IMR-90 (cell line): ENCODE measurements around the gene ZNF181. TPM values are rescaled to one million over a fixed set of nuclear protein-coding genes. Genes with fewer than 3 reads are reported as not detected.

Experiments used
- ATAC-seq: fragments of 200-7000 bp; cut with Tn5 transposase; 2 replicates; pipeline ENCODE4 v1.9.1; 2020; ENCODE audit warnings: low read depth, mild to moderate bottlenecking, moderate library complexity
- BruUV-seq: library from RNA; stranded (reverse); fragments of 400-500 nt; replicated peaks from 2 replicates; lab custom pipeline; 2021; lab: Mats Ljungman, UMichigan
- CTCF ChIA-PET: fragments of 300-600 bp; formaldehyde crosslinking; extraction: SDS; loops from one replicate; lab custom pipeline; 2021; ENCODE audit warnings: antibody characterized with exemption; lab: Yijun Ruan, JAX
- POLR2A ChIA-PET: fragments of 300-600 bp; sonication (Branson Sonifier 250); formaldehyde crosslinking; loops from one replicate; lab custom pipeline; 2022; ENCODE audit warnings: antibody characterized with exemption; ENCODE audit not compliant: unreplicated experiment; lab: Charles Lee
- DNase-seq: peaks from one replicate; pipeline ENCODE4 v3.0.0; 2013
- H2AFZ ChIP-seq: replicated peaks from 2 replicates; pipeline ENCODE3; 2013; ENCODE audit warnings: low read length, mild to moderate bottlenecking; ENCODE audit not compliant: poor library complexity
- H2AK5ac ChIP-seq: 2 replicates; pipeline ENCODE4 v1.6.1; 2013; ENCODE audit warnings: low read depth, low read length, inconsistent platforms
- H2AK9ac ChIP-seq: replicated peaks from 2 replicates; pipeline ENCODE3; 2013; ENCODE audit warnings: mild to moderate bottlenecking, low read depth, low read length, moderate library complexity; ENCODE audit not compliant: poor library complexity
- H2BK120ac ChIP-seq: 2 replicates; pipeline ENCODE4 v1.6.1; 2013; ENCODE audit warnings: low read depth, low read length, inconsistent platforms
- H2BK15ac ChIP-seq: 3 replicates; pipeline ENCODE4 v1.6.1; 2013; ENCODE audit warnings: low read depth, low read length, inconsistent platforms
- H2BK20ac ChIP-seq: 2 replicates; pipeline ENCODE4 v1.6.1; 2013; ENCODE audit warnings: low read depth, mild to moderate bottlenecking, inconsistent platforms, low read length, moderate library complexity
- H2BK5ac ChIP-seq: 2 replicates; pipeline ENCODE4 v1.6.1; 2013; ENCODE audit warnings: mild to moderate bottlenecking, low read depth, low read length, inconsistent platforms; ENCODE audit not compliant: poor library complexity, severe bottlenecking
- H3K14ac ChIP-seq: replicated peaks from 2 replicates; pipeline ENCODE4 v1.6.1; 2013; ENCODE audit warnings: low read depth, low read length, inconsistent platforms
- H3K18ac ChIP-seq: 2 replicates; pipeline ENCODE4 v1.6.1; 2013; ENCODE audit warnings: low read depth, low read length, control low read depth
- H3K23ac ChIP-seq: 2 replicates; pipeline ENCODE4 v1.6.1; 2013; ENCODE audit warnings: low read depth, low read length, inconsistent platforms
- H3K27ac ChIP-seq: 2 replicates; pipeline ENCODE4 v1.5.1; 2013; ENCODE audit warnings: mild to moderate bottlenecking, control low read depth, low read length; ENCODE audit not compliant: insufficient read depth
- H3K27me3 ChIP-seq: 2 replicates; pipeline ENCODE4 v1.6.1; 2013; ENCODE audit warnings: low read length; ENCODE audit not compliant: control insufficient read depth, insufficient read depth
- H3K36me3 ChIP-seq: 2 replicates; pipeline ENCODE4 v1.6.1; 2013; ENCODE audit warnings: low read length, mixed read lengths; ENCODE audit not compliant: control insufficient read depth, insufficient read depth
- H3K4ac ChIP-seq: 2 replicates; pipeline ENCODE4 v1.6.1; 2013; ENCODE audit warnings: low read depth, low read length, inconsistent platforms
- H3K4me1 ChIP-seq: 2 replicates; pipeline ENCODE4 v1.6.1; 2013; ENCODE audit warnings: low read length, mixed read lengths; ENCODE audit not compliant: control insufficient read depth, insufficient read depth
- H3K4me2 ChIP-seq: 2 replicates; pipeline ENCODE4 v1.6.1; 2013; ENCODE audit warnings: low read depth, mild to moderate bottlenecking, control low read depth, low read length, moderate library complexity
- H3K4me3 ChIP-seq: 2 replicates; pipeline ENCODE4 v1.5.1; 2013; ENCODE audit warnings: low read depth, mild to moderate bottlenecking, control low read depth, low read length, moderate library complexity; ENCODE audit not compliant: insufficient read depth
- H3K56ac ChIP-seq: 2 replicates; pipeline ENCODE4 v1.6.1; 2013; ENCODE audit warnings: low read length, inconsistent platforms; ENCODE audit not compliant: insufficient read depth; ENCODE audit errors: extremely low read depth
- H3K79me1 ChIP-seq, 2 experiments: 2 replicates each; pipeline ENCODE4 v1.6.1; 2013; ENCODE audit warnings: low read length in 2 of 2, inconsistent platforms in 1 of 2, low read depth in 1 of 2
- H3K9ac ChIP-seq: 2 replicates; pipeline ENCODE4 v1.6.1; 2013; ENCODE audit warnings: low read depth, low read length, control low read depth
- H3K9me1 ChIP-seq: 2 replicates; pipeline ENCODE4 v1.6.1; 2013; ENCODE audit warnings: low read length, inconsistent platforms; ENCODE audit not compliant: insufficient read depth
- H3K9me3 ChIP-seq: 2 replicates; pipeline ENCODE4 v1.6.1; 2013; ENCODE audit warnings: low read length; ENCODE audit not compliant: control insufficient read depth, insufficient read depth
- H4K20me1 ChIP-seq: 2 replicates; pipeline ENCODE4 v1.6.1; 2013; ENCODE audit warnings: low read length, inconsistent platforms; ENCODE audit not compliant: insufficient read depth
- H4K5ac ChIP-seq: 2 replicates; pipeline ENCODE4 v1.6.1; 2013; ENCODE audit warnings: mild to moderate bottlenecking, low read depth, low read length, control low read depth
- H4K8ac ChIP-seq, 2 experiments: 2 replicates each; pipeline ENCODE4 v1.6.1; 2013; ENCODE audit warnings: low read depth in 2 of 2, low read length in 2 of 2, control low read depth in 1 of 2, inconsistent platforms in 1 of 2
- H4K91ac ChIP-seq: 2 replicates; pipeline ENCODE4 v1.6.1; 2013; ENCODE audit warnings: low read depth, low read length, inconsistent platforms; ENCODE audit not compliant: insufficient read depth
- BHLHE40 ChIP-seq: fragments of 150-350 bp; IDR thresholded peaks from 2 replicates; pipeline ENCODE4 v1.6.1; 2016; ENCODE audit warnings: mild to moderate bottlenecking, low read depth, low read length
- CEBPB ChIP-seq: IDR thresholded peaks from 2 replicates; pipeline ENCODE4 v1.6.1; 2012; ENCODE audit warnings: low read depth, low read length, improper control_type of control experiment
- CHD1 ChIP-seq: IDR thresholded peaks from 2 replicates; pipeline ENCODE4 v1.6.1; 2012; ENCODE audit warnings: low read depth, low read length, improper control_type of control experiment
- ELK1 ChIP-seq: fragments of 150-350 bp; IDR thresholded peaks from 2 replicates; pipeline ENCODE4 v1.6.1; 2016; ENCODE audit warnings: low read depth, mild to moderate bottlenecking, low read length, moderate library complexity, borderline replicate concordance
- FOS ChIP-seq: fragments of 150-350 bp; IDR thresholded peaks from 2 replicates; pipeline ENCODE4 v1.6.1; 2016; ENCODE audit warnings: low read depth, low read length
- MAZ ChIP-seq: IDR thresholded peaks from 2 replicates; pipeline ENCODE4 v1.6.1; 2012; ENCODE audit warnings: low read depth, mild to moderate bottlenecking, low read length, improper control_type of control experiment, moderate library complexity, borderline replicate concordance
- MXI1 ChIP-seq: IDR thresholded peaks from 2 replicates; pipeline ENCODE4 v1.6.1; 2012; ENCODE audit warnings: low read depth, mild to moderate bottlenecking, low read length, moderate library complexity, borderline replicate concordance
- NFE2L2 ChIP-seq: fragments of 150-350 bp; IDR thresholded peaks from 2 replicates; pipeline ENCODE4 v1.6.1; 2016; ENCODE audit warnings: low read depth, mild to moderate bottlenecking, low read length
- POLR2A ChIP-seq: IDR thresholded peaks from 2 replicates; pipeline ENCODE4 v1.6.1; 2012; ENCODE audit warnings: mild to moderate bottlenecking, low read depth, low read length
- RAD21 ChIP-seq: IDR thresholded peaks from 2 replicates; pipeline ENCODE4 v1.6.1; 2012; ENCODE audit warnings: low read length, improper control_type of control experiment
- RCOR1 ChIP-seq: IDR thresholded peaks from 2 replicates; pipeline ENCODE4 v1.6.1; 2012; ENCODE audit warnings: mild to moderate bottlenecking, low read length, improper control_type of control experiment; ENCODE audit not compliant: insufficient replicate concordance
- SMC3 ChIP-seq: fragments of 150-350 bp; IDR thresholded peaks from 2 replicates; pipeline ENCODE4 v1.6.1; 2016; ENCODE audit warnings: low read depth, mild to moderate bottlenecking, antibody characterized with exemption, low read length, moderate library complexity
- USF2 ChIP-seq: fragments of 150-350 bp; IDR thresholded peaks from 2 replicates; pipeline ENCODE4 v1.6.1; 2017; ENCODE audit warnings: mild to moderate bottlenecking, antibody characterized with exemption, low read length, low read depth
- WGBS, 2 experiments: methylation state at CpG; one replicate each; pipeline versions ENCODE4 v1.1.5 to v1.1.7; 2013; ENCODE audit warnings: missing lambda C conversion rate in 2 of 2; ENCODE audit not compliant: insufficient read length in 1 of 2; ENCODE audit errors: extremely low coverage in 2 of 2; 5-methylcytosine and 5-hydroxymethylcytosine counted together
- dilution Hi-C: fragments of 300-500 bp; cut with HindIII; formaldehyde crosslinking; loops from one replicate; pipeline ENCODE4 v1.14.3; 2018; ENCODE audit warnings: low sequenced_read_pairs; ENCODE audit not compliant: unreplicated experiment
- in situ Hi-C: fragments of 300-500 bp; cut with MboI; formaldehyde crosslinking; loops from 3 replicates; pipeline ENCODE4 v1.14.3; 2019; ENCODE audit warnings: low sequenced_read_pairs, inconsistent platforms, mixed read lengths
- intact Hi-C: fragments of 100-400 bp; cut with micrococcal nuclease; formaldehyde crosslinking; loops from 2 replicates; pipeline ENCODE4 v1.10.0; 2022
- polyA plus RNA-seq, 3 experiments: library from polyadenylated mRNA; depleted of rRNA; stranded (reverse); fragments of >200 nt; gene quantifications; 2 replicates each; pipeline ENCODE4 v1.2.3, GENCODE V29; 2012; ENCODE audit warnings: low replicate concordance in 1 of 3
- total RNA-seq: library from RNA; depleted of rRNA; stranded (reverse); fragments of >200 nt; gene quantifications from 2 replicates; pipeline ENCODE4 v1.2.3, GENCODE V29; 2012

ZNF181 gene
- total and polyA plus RNA-seq, 2 of the 4 experiments (the other 2 are of a cell fraction) = 3.8 to 7.5 TPM

- TF ChIP-seq POLR2A (no peak), RCOR1 (no peak), SMC3 (no peak)
Measured at GRCh38 chr19:34732612-34733211, 1.3 kb upstream of the ZNF181 start (continued).

GRCh38 chr19:34733266-34733745 lies 737 bp upstream of the ZNF181 start:
- Histone ChIP-seq H3K14ac (peak overlapping the region; percentile 90), H3K27ac (peak overlapping the region; percentile 94), H2AK5ac (peak overlapping the region; percentile 20; the same call in 1 of the 2 replicates), H3K9ac (peak overlapping the region; percentile 83), H3K9me3 (peaks cover 2% of the 10 kb centered on the region; the same call in 1 of the 2 replicates), H4K8ac (peak overlapping the region; percentile 42 to 99; a peak in 3 of 4 replicates), H3K4me2 (peak overlapping the region; percentile 87), H2BK120ac (peak overlapping the region; percentile 61), H3K27me3 (no peaks in the 10 kb centered on the region), H2AK9ac (peak overlapping the region; percentile 43), H4K5ac (peak overlapping the region; percentile 87), H3K4me3 (peak overlapping the region; percentile 72), H3K18ac (peak overlapping the region; percentile 53), H4K20me1 (no peaks in the 10 kb centered on the region), H2BK5ac (peak overlapping the region; percentile 92), H3K4ac (peak overlapping the region; percentile 97), H3K79me1 (peaks cover 10 to 18% of the 10 kb centered on the region in 2 experiments), H2BK15ac (no peak overlapping the region), H3K36me3 (peaks cover 7% of the 10 kb centered on the region; the same call in 1 of the 2 replicates), H2AFZ (peak overlapping the region; percentile 96), H3K23ac (peak overlapping the region; percentile 76; the same call in 1 of the 2 replicates), H3K56ac (peak overlapping the region; percentile 73; the same call in 1 of the 2 replicates), H3K9me1 (peaks cover 4% of the 10 kb centered on the region; the same call in 1 of the 2 replicates), H2BK20ac (no peak overlapping the region), H4K91ac (peak overlapping the region; percentile 59), H3K4me1 (peaks cover 8% of the 10 kb centered on the region)
- ATAC-seq (peak; percentile 17; the same call in 1 of the 2 replicates), DNase-seq (no peak)
- dilution Hi-C loops (no loop called here), in situ Hi-C loops (no loop called here), intact Hi-C loops (loop anchor here (1.0 kb wide), 1 partner anchor 194 kb away; no protein-coding TSS in a partner anchor)
- no peak for TF ChIP-seq ELK1
- peak; percentile 91 for TF ChIP-seq BHLHE40
- no peak for TF ChIP-seq CEBPB
- TF ChIP-seq CHD1 = no peak
- TF ChIP-seq FOS = no peak
- no peak for TF ChIP-seq POLR2A
- no peak for TF ChIP-seq RCOR1
- no peak for TF ChIP-seq USF2
- TF ChIP-seq RAD21 = no peak
- no peak for TF ChIP-seq NFE2L2
- no peak for TF ChIP-seq SMC3
- no peak for TF ChIP-seq MAZ
- peak; percentile 87 for TF ChIP-seq MXI1
- POLR2A ChIA-PET = no interaction called here
- CTCF ChIA-PET = no interaction called here
- WGBS, 2 experiments = 5% methylated on average over 7 of the region's 13 CpGs; no CpG with 5 or more reads in 1 of the 2 experiments
- no TSS peak for BruUV-seq
